Suprapubic skin (tissue), 4 donors: ENCODE results near the gene USB1. TPM values are rescaled to one million over a fixed set of nuclear protein-coding genes. Genes with fewer than 3 reads are reported as not detected.
A peak's percentile ranks its signal among the peaks of the same experiment; 100 is the strongest.

Experiments
- DNase-seq, 2 donors: peaks; one replicate each; pipeline ENCODE4 v3.0.0-alpha.2; 2019; ENCODE audit warnings: low spot score in 2 of 2
- H3K27ac ChIP-seq: fragments of 200-600 bp; sonication (generic); one replicate; pipeline ENCODE4 v1.5.1; 2019
- H3K27me3 ChIP-seq: fragments of 200-600 bp; sonication (generic); one replicate; pipeline ENCODE4 v1.5.1; 2019
- H3K36me3 ChIP-seq: fragments of 200-600 bp; sonication (generic); one replicate; pipeline ENCODE4 v1.5.1; 2019
- H3K4me1 ChIP-seq: fragments of 200-600 bp; sonication (generic); one replicate; pipeline ENCODE4 v1.5.1; 2019
- H3K4me3 ChIP-seq: fragments of 200-600 bp; sonication (generic); one replicate; pipeline ENCODE4 v1.5.1; 2019; ENCODE audit warnings: mild to moderate bottlenecking
- H3K9me3 ChIP-seq: fragments of 200-600 bp; sonication (generic); one replicate; pipeline ENCODE4 v1.5.1; 2019
- CTCF ChIP-seq, 2 donors: fragments of 200-600 bp in 1 of 2; fragments of 450-650 bp in 1 of 2; sonication (generic) in 1 of 2; IDR thresholded peaks; one replicate each; pipeline ENCODE4 v1.5.1; 2016 to 2019; ENCODE audit warnings: antibody characterized with exemption in 2 of 2, mild to moderate bottlenecking in 1 of 2, moderate library complexity in 1 of 2
- EP300 ChIP-seq: sonication (generic); formaldehyde crosslinking; IDR thresholded peaks from one replicate; pipeline ENCODE4 v1.6.1; 2017; ENCODE audit warnings: antibody characterized with exemption
- POLR2A ChIP-seq, 2 donors: fragments of 450-650 bp; IDR thresholded peaks; one replicate each; pipeline ENCODE4 v1.6.1; 2017; ENCODE audit warnings: antibody characterized with exemption in 2 of 2, mild to moderate bottlenecking in 2 of 2, moderate library complexity in 2 of 2
- POLR2AphosphoS5 ChIP-seq, 3 donors: sonication (generic); formaldehyde crosslinking; IDR thresholded peaks; one replicate each; pipeline ENCODE4 v1.6.1; 2017; ENCODE audit warnings: antibody characterized with exemption in 3 of 3
- WGBS: methylation state at CpG from one replicate; pipeline ENCODE4 v1.1.5; 2018; 5-methylcytosine and 5-hydroxymethylcytosine counted together
- total RNA-seq, 4 donors: library from RNA; depleted of rRNA; stranded (reverse); fragments of >200 nt; gene quantifications; one replicate each; pipeline ENCODE4 v1.1.0, GENCODE V29; 2016

Gene USB1
- total RNA-seq = 10 to 100 TPM; 16.1 to 36.5 (median 19.8) TPM

DNA sequence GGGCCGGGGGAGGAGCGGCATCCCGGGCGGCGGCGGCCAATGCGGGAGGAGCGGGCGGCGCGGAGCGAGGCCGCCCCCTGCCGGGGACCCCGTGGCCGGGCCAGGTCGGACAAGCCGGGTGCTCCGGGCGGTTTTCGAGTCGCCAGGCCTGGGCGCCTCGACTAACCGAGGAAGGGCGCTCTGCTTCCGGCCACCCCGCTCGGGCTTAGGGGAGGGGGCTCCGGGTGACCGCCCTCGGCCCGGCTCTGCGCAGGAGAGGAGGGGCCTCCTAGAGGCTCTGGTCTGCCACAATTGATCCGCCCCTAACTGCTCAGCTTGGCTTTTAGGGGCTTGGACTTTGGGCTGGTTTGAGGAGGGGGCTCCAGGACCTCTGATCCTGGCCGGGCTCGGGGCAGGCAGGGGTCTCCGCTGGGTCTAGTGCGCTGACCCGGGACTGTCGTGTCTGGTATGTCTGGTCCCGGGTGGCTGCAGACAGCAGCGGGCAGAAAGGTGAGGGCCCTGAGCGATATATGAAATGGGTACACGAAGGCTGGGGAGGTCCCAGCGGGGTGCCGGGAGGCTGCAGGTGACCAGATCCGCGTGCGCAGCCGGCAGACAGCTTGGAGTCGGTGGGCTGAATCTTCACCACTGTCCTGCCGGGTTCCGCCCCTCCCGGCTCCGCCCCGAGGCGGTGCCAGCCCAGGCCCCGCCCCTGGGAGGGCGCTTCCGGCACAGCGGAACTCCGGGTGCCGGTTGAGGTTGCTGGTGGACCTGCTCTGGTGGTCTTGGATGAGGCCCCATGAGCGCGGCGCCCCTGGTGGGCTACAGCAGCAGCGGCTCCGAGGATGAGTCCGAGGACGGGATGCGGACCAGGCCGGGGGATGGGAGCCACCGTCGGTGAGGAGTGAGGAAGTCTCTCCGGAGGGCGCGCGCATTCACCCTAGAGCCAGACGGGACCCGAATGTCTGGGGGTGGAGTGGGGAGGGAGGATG lies at the start of gene USB1:
Gene USB1, plus strand, starts transcription at position 702 of the 971 bp plus-strand sequence. Its CDS starts 77 bp downstream, at position 779.
- peak within 1 kb of the TSS; percentile 90 for H3K27ac ChIP-seq
- peak within 1 kb of the TSS; percentile 87 for H3K4me3 ChIP-seq
- H3K27me3 ChIP-seq = no peaks in the 10 kb centered on the region
- no peaks in the 10 kb centered on the region for H3K9me3 ChIP-seq
- peak in 2 of 3 donors; percentile 43 to 45 for TF ChIP-seq POLR2AphosphoS5 (IDR thresholded peaks at IDR 0.05)
- peak in 1 of 2 donors; percentile 43 for TF ChIP-seq POLR2A (IDR thresholded peaks at IDR 0.05)
- TF ChIP-seq EP300 = no peak
- TF ChIP-seq CTCF (IDR thresholded peaks at IDR 0.05) = peak; percentile 19 to 82
- H3K36me3 ChIP-seq = peaks cover 21% of the 10 kb centered on the region
- peak; percentile 89 to 91 for DNase-seq
- 0% methylated on average over 23 of the region's 81 CpGs for WGBS
- H3K4me1 ChIP-seq = peaks cover 42% of the 10 kb centered on the region

DNA sequence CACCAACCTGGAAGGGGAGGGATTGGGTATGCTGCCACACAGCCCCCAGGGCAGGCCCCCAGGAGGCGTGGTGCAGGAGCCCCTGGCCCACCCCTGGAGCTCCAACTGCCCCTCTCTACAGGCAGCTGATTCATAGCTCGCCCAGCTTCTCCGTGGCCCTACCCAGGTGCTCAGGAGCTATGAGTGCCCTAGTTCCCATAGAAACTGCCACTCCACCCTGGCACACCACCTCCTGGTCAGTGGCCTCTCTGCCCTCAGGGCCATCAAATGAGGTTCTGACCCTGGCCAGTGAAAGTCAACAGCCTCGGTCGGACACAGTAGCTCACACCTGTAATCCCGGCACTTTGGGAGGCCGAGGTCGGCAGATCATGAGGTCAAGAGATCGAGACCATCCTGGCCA lies 48.3 kb upstream of the USB1 start:
- whole genome bisulfite sequencing = 91% methylated on average over 6 of the region's 9 CpGs
- Histone ChIP-seq H3K9me3 (no peaks in the 10 kb centered on the region), H3K4me3 (no peak overlapping the region), H3K27me3 (peaks cover 3% of the 10 kb centered on the region), H3K36me3 (no peaks in the 10 kb centered on the region), H3K4me1 (peaks cover 4% of the 10 kb centered on the region), H3K27ac (no peak overlapping the region)
- no peak for TF ChIP-seq CTCF (IDR thresholded peaks at IDR 0.05)
- TF ChIP-seq POLR2AphosphoS5 (IDR thresholded peaks at IDR 0.05) = no peak
- TF ChIP-seq EP300 = no peak
- no peak for TF ChIP-seq POLR2A (IDR thresholded peaks at IDR 0.05)
- DNase-seq = no peak

DNA sequence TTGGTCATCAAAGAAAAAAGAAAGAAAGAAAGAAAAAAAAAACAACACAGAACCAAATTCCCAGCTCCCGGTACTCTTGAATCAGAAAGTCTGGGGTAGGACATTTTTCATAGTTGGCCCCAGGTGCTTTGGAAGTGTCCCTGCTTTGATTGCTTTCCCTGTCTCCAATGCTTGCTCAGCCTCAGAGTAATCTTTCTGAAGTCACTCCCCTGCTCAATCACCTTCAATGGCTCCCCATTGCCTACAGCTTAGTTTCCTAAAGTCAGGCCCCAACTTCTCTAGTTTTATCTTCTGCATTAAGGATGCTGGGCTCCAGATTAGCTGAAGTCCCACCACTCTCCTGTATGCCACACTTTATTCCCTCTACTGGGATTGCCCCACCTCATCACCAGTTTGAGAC lies 47.4 kb upstream of the USB1 start:
- Histone ChIP-seq H3K4me1 (peaks cover 4% of the 10 kb centered on the region), H3K27ac (no peak overlapping the region), H3K4me3 (no peak overlapping the region), H3K27me3 (peaks cover 3% of the 10 kb centered on the region), H3K9me3 (no peaks in the 10 kb centered on the region), H3K36me3 (no peaks in the 10 kb centered on the region)
- TF ChIP-seq POLR2A (IDR thresholded peaks at IDR 0.05) = no peak
- no peak for TF ChIP-seq POLR2AphosphoS5 (IDR thresholded peaks at IDR 0.05)
- no peak for TF ChIP-seq EP300
- no peak for TF ChIP-seq CTCF (IDR thresholded peaks at IDR 0.05)
- DNase-seq = no peak
- WGBS = 93% methylated on average over 1 of the region's 1 CpG

DNA sequence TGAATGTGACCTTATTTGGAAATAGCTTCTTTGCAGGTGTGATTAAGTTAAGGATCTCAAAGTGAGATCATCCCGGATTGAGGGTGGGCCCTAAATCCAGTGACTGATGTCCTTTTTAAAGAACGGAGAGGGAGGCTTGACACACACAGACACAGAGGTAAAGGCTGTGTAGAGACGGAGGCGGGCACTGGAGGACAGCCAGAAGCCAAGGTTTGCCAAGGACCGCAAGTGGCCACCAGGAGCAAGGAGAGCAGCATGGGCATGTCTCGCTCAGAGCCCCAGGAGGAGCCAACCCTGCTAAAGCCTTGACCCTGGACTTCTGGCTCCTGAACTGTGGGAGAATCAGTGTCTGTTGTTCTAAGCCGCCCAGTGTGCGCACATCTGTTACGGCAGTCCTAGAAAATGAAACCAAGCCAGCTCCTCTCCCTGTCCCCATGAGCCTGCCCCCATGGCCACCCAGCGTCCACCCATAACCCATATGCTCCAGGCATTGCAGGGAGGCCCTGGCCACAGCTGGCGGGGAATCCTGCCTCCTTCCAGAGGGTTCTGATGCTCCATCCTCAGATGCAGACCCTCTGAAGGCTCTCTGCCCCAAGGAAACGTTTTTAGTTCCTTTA lies 45.5 kb upstream of the USB1 start:
- Histone ChIP-seq H3K4me3 (no peak overlapping the region), H3K27me3 (no peaks in the 10 kb centered on the region), H3K9me3 (no peaks in the 10 kb centered on the region), H3K27ac (no peak overlapping the region), H3K36me3 (no peaks in the 10 kb centered on the region), H3K4me1 (peaks cover 4% of the 10 kb centered on the region)
- 88% methylated on average over 8 of the region's 12 CpGs for WGBS
- TF ChIP-seq POLR2A (IDR thresholded peaks at IDR 0.05) (no peak), POLR2AphosphoS5 (IDR thresholded peaks at IDR 0.05) (no peak), EP300 (no peak), CTCF (IDR thresholded peaks at IDR 0.05) (no peak)
- no peak for DNase-seq

GRCh38 chr16:57956270-57956808 lies 44.9 kb upstream of the USB1 start:
- H3K4me1 ChIP-seq = peaks cover 4% of the 10 kb centered on the region
- no peak overlapping the region for H3K27ac ChIP-seq
- no peak for DNase-seq
- H3K4me3 ChIP-seq = no peak overlapping the region
- H3K36me3 ChIP-seq = no peaks in the 10 kb centered on the region
- 90% methylated on average over 6 of the region's 8 CpGs for WGBS
- no peaks in the 10 kb centered on the region for H3K27me3 ChIP-seq
- no peak for TF ChIP-seq POLR2AphosphoS5 (IDR thresholded peaks at IDR 0.05)
- TF ChIP-seq POLR2A (IDR thresholded peaks at IDR 0.05) = no peak
- no peak for TF ChIP-seq CTCF (IDR thresholded peaks at IDR 0.05)
- TF ChIP-seq EP300 = no peak
- no peaks in the 10 kb centered on the region for H3K9me3 ChIP-seq
